DND-41 (cell line): ENCODE measurements around the gene OPRD1.

ENCODE experiments used
- ATAC-seq: fragments of 200-7000 bp; cut with Tn5 transposase; 3 replicates; pipeline ENCODE4 v1.9.1; 2021; ENCODE audit warnings: low read depth; ENCODE audit not compliant: insufficient read depth
- DNase-seq: peaks from one replicate; pipeline ENCODE4 v3.0.0-alpha.2; 2020
- H2AFZ ChIP-seq: 2 replicates; pipeline ENCODE4 v1.6.0; 2012; ENCODE audit warnings: low read depth, low read length
- H3K27ac ChIP-seq: 2 replicates; pipeline ENCODE4 v1.5.1; 2012; ENCODE audit warnings: low read length, inconsistent platforms
- H3K27me3 ChIP-seq: fragments of 200-600 bp; sonication (generic); 2 replicates; pipeline ENCODE4 v1.6.0; 2012; ENCODE audit warnings: low read length, mild to moderate bottlenecking, inconsistent platforms; ENCODE audit not compliant: insufficient read depth, poor library complexity
- H3K36me3 ChIP-seq: 2 replicates; pipeline ENCODE4 v1.5.1; 2012; ENCODE audit warnings: low read length, inconsistent platforms; ENCODE audit not compliant: insufficient read depth
- H3K4me1 ChIP-seq: 2 replicates; pipeline ENCODE4 v1.5.1; 2012; ENCODE audit warnings: mild to moderate bottlenecking, low read length; ENCODE audit not compliant: insufficient read depth
- H3K4me2 ChIP-seq: 2 replicates; pipeline ENCODE4 v1.6.0; 2012; ENCODE audit warnings: mild to moderate bottlenecking, moderate library complexity, low read length, inconsistent platforms; ENCODE audit not compliant: insufficient read depth
- H3K4me3 ChIP-seq, 2 experiments: fragments of 200-600 bp in 1 of 2; shearing (Covaris generic) in 1 of 2; 2 replicates each; pipeline ENCODE4 v1.5.1; 2012 to 2016; ENCODE audit warnings: inconsistent platforms in 2 of 2, low read length in 2 of 2, mild to moderate bottlenecking in 2 of 2, low read depth in 1 of 2, moderate library complexity in 1 of 2
- H3K79me2 ChIP-seq: 2 replicates; pipeline ENCODE4 v1.6.0; 2012; ENCODE audit warnings: low read length, inconsistent platforms; ENCODE audit not compliant: insufficient read depth
- H3K9ac ChIP-seq: 2 replicates; pipeline ENCODE4 v1.6.0; 2012; ENCODE audit warnings: low read depth, mild to moderate bottlenecking, inconsistent platforms, low read length, moderate library complexity
- H3K9me3 ChIP-seq: 2 replicates; pipeline ENCODE4 v1.5.1; 2012; ENCODE audit warnings: low read length, moderate library complexity, mild to moderate bottlenecking, inconsistent platforms; ENCODE audit not compliant: insufficient read depth, severe bottlenecking
- H4K20me1 ChIP-seq: 2 replicates; pipeline ENCODE4 v1.6.0; 2012; ENCODE audit warnings: low read length; ENCODE audit not compliant: insufficient read depth
- EZH2 ChIP-seq: IDR thresholded peaks from 3 replicates; pipeline ENCODE4 v1.6.1; 2012; ENCODE audit warnings: borderline replicate concordance, low read depth, mild to moderate bottlenecking, moderate library complexity, low read length, inconsistent platforms; ENCODE audit not compliant: severe bottlenecking
- TF ChIP-seq, protein P1 (sequence below): IDR thresholded peaks from 2 replicates; pipeline ENCODE4 v1.5.1; 2012; ENCODE audit warnings: borderline replicate concordance, low read length, moderate library complexity, mild to moderate bottlenecking; ENCODE audit not compliant: poor library complexity, severe bottlenecking; ENCODE audit errors: extremely low read depth

The OPRD1 gene

DNA sequence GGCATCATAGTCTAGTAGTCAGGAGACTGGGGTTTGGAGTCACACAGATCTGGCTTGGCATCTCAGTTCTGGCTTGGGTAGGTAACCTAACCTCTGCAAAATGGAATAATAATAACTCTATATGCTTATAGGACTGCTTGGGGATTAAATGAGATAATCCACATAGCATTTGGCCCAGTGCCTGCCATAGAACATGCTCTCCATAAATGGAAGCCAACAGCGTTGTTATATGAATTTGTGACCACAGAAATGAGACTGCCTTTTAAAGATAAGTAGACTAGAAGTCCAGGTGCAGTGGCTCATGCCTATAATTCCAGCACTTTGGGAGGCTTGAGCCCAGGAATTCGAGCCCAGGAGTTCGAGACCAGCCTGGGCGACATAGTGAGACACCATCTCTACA, 4.0 kb upstream of the OPRD1 start:
- ATAC-seq, result no peak
- no peaks in the 10 kb centered on the region for H3K27me3 ChIP-seq
- H3K9me3 ChIP-seq, result no peaks in the 10 kb centered on the region
- H3K4me1 ChIP-seq, result no peaks in the 10 kb centered on the region
- H4K20me1 ChIP-seq, result no peaks in the 10 kb centered on the region
- H3K9ac ChIP-seq, result no peak overlapping the region
- no peak for DNase-seq
- no peaks in the 10 kb centered on the region for H3K79me2 ChIP-seq
- H3K4me2 ChIP-seq, result no peak overlapping the region
- no peaks in the 10 kb centered on the region for H3K36me3 ChIP-seq
- no peak overlapping the region for H2AFZ ChIP-seq
- no peak overlapping the region for H3K27ac ChIP-seq
- no peak overlapping the region for H3K4me3 ChIP-seq
- TF ChIP-seq, protein P1, sequence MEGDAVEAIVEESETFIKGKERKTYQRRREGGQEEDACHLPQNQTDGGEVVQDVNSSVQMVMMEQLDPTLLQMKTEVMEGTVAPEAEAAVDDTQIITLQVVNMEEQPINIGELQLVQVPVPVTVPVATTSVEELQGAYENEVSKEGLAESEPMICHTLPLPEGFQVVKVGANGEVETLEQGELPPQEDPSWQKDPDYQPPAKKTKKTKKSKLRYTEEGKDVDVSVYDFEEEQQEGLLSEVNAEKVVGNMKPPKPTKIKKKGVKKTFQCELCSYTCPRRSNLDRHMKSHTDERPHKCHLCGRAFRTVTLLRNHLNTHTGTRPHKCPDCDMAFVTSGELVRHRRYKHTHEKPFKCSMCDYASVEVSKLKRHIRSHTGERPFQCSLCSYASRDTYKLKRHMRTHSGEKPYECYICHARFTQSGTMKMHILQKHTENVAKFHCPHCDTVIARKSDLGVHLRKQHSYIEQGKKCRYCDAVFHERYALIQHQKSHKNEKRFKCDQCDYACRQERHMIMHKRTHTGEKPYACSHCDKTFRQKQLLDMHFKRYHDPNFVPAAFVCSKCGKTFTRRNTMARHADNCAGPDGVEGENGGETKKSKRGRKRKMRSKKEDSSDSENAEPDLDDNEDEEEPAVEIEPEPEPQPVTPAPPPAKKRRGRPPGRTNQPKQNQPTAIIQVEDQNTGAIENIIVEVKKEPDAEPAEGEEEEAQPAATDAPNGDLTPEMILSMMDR, result no peak
- TF ChIP-seq EZH2, result no peak

DNA sequence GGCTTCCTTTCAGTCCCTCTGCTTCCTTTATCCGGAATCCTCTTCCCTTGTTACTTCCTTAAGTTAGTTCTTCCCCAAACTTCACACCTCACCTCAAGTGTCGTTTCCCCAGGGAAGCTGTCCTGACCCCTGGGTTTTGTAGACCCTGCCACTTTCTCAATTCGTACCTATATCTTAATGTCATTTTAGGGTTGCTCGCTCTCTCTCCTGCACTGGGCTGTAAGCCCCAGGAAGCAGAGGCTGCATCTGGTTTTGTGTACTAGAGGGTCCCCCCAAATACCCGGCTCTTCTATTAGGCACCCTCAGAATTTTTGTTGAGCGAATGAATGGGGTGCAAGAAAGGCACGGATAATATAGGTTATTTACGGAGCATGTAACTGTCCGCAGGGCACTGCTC, 603 bp upstream of the OPRD1 start:
- Histone ChIP-seq H3K79me2 (no peaks in the 10 kb centered on the region), H3K27me3 (peaks cover 9% of the 10 kb centered on the region), H3K4me3 (no peak overlapping the region), H3K9ac (no peak overlapping the region), H2AFZ (no peak overlapping the region), H3K9me3 (no peaks in the 10 kb centered on the region), H3K4me1 (no peaks in the 10 kb centered on the region), H3K27ac (no peak overlapping the region), H3K4me2 (no peak overlapping the region), H3K36me3 (no peaks in the 10 kb centered on the region), H4K20me1 (peaks cover 3% of the 10 kb centered on the region; the same call in 1 of the 2 replicates)
- TF ChIP-seq, protein P1, result no peak
- no peak for TF ChIP-seq EZH2
- ATAC-seq (no peak), DNase-seq (no peak)

DNA sequence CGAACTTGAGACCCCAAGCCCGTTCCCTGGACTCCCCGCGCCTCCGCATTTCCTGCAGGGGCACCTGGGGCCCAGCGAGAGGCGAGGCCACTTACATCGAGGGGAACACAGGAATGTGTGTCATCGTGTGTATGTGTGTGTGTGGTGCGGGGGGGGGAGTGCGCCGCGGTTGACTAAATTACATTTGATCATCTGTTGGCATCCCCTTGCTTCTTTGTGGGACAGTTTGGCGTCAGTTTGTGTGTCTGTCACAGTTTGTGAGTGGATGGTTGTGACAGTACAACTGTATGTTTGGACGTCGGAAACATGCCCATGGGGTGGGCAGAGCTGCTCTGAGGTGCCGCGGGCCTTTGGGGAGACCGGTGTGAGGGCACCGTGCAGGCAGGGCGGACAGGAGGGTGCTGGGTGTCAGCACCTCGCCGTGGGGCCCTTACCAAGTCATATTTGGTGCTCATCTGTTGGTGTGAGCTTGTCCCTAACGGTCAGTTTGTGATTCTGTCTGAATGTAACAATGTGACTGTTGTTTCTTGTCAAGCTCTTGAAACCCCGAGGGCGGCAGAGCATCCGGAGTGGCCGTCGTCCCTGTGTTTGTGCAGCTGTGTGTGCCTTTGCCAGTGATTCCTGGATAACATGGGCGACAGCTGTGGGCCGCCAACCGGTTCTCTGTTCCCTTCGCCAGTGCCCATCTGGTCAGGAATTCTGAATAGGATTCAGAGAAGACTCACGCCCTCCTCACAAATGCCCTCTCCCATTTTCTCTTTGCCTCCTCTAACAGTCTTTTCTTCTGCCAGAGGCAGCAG, 899 bp downstream of the OPRD1 start:
- no peak for TF ChIP-seq EZH2
- TF ChIP-seq, protein P1, result no peak
- no peak overlapping the region for H3K4me3 ChIP-seq
- H4K20me1 ChIP-seq, result peaks cover 3% of the 10 kb centered on the region; the same call in 1 of the 2 replicates
- H3K27me3 ChIP-seq, result peaks cover 9% of the 10 kb centered on the region
- no peak overlapping the region for H3K4me2 ChIP-seq
- H3K36me3 ChIP-seq, result no peaks in the 10 kb centered on the region
- H2AFZ ChIP-seq, result no peak overlapping the region
- no peak overlapping the region for H3K9ac ChIP-seq
- ATAC-seq (no peak), DNase-seq (no peak)
- H3K9me3 ChIP-seq, result no peaks in the 10 kb centered on the region
- H3K79me2 ChIP-seq, result no peaks in the 10 kb centered on the region
- H3K27ac ChIP-seq, result no peak overlapping the region
- no peaks in the 10 kb centered on the region for H3K4me1 ChIP-seq
